Thymus (tissue), 11 donors: ENCODE results near the gene WWC2. TPM values are rescaled to one million over a fixed set of nuclear protein-coding genes. Genes with fewer than 3 reads are reported as not detected.
"Not testable (repeated sequence)": the region's sequence is repeated elsewhere in the genome, so short reads cannot be mapped to it uniquely, and the experiment has no call there.

Experiments used
- DNase-seq, 9 donors: peaks; one replicate each; pipeline ENCODE4 v3.0.0-alpha.2; 2013; ENCODE audit warnings: low spot score in 9 of 9, low read depth in 6 of 9, missing footprints in 1 of 9
- H3K27ac ChIP-seq, 2 donors: one replicate each; pipeline ENCODE4 v1.5.1; 2013; ENCODE audit warnings: control low read depth in 1 of 2, low read depth in 1 of 2, low read length in 1 of 2, mild to moderate bottlenecking in 1 of 2, moderate library complexity in 1 of 2
- H3K27me3 ChIP-seq, 2 donors: one replicate each; pipeline ENCODE4 v1.5.1; 2013; ENCODE audit warnings: low read length in 1 of 2; ENCODE audit not compliant: control insufficient read depth in 2 of 2, insufficient read depth in 1 of 2
- H3K36me3 ChIP-seq, 2 donors: one replicate each; pipeline ENCODE4 v1.5.1; 2013; ENCODE audit warnings: low read length in 1 of 2, mild to moderate bottlenecking in 1 of 2, moderate library complexity in 1 of 2; ENCODE audit not compliant: control insufficient read depth in 2 of 2, insufficient read depth in 2 of 2
- H3K4me1 ChIP-seq, 2 donors: one replicate each; pipeline ENCODE4 v1.5.1; 2013; ENCODE audit warnings: low read length in 2 of 2; ENCODE audit not compliant: control insufficient read depth in 2 of 2, insufficient read depth in 2 of 2
- H3K4me3 ChIP-seq, 2 donors: one replicate each; pipeline ENCODE4 v1.5.1; 2013; ENCODE audit warnings: low read length in 2 of 2, control low read depth in 1 of 2, mild to moderate bottlenecking in 1 of 2
- H3K9me3 ChIP-seq, 2 donors: one replicate each; pipeline ENCODE4 v1.5.1; 2013; ENCODE audit warnings: low read length in 1 of 2, mild to moderate bottlenecking in 1 of 2; ENCODE audit not compliant: control insufficient read depth in 2 of 2, insufficient read depth in 1 of 2
- WGBS: extraction: QIAGEN DNeasy Blood & Tissue Kit; methylation state at CpG from one replicate; pipeline ENCODE4 v1.1.7; 2013; 5-methylcytosine and 5-hydroxymethylcytosine counted together
- polyA plus RNA-seq: library from polyadenylated mRNA; stranded (reverse); fragments of 200-250 nt; gene quantifications from one replicate; pipeline ENCODE4 v1.2.3, GENCODE V29; 2013
- total RNA-seq: library from RNA; stranded (reverse); fragments of 120-200 nt; gene quantifications from one replicate; pipeline ENCODE4 v1.2.4, GENCODE V29; 2013
- donor health status: healthy.

Gene WWC2
- total and polyA plus RNA-seq, 2 donors = 1.5 to 2.5 TPM

DNA sequence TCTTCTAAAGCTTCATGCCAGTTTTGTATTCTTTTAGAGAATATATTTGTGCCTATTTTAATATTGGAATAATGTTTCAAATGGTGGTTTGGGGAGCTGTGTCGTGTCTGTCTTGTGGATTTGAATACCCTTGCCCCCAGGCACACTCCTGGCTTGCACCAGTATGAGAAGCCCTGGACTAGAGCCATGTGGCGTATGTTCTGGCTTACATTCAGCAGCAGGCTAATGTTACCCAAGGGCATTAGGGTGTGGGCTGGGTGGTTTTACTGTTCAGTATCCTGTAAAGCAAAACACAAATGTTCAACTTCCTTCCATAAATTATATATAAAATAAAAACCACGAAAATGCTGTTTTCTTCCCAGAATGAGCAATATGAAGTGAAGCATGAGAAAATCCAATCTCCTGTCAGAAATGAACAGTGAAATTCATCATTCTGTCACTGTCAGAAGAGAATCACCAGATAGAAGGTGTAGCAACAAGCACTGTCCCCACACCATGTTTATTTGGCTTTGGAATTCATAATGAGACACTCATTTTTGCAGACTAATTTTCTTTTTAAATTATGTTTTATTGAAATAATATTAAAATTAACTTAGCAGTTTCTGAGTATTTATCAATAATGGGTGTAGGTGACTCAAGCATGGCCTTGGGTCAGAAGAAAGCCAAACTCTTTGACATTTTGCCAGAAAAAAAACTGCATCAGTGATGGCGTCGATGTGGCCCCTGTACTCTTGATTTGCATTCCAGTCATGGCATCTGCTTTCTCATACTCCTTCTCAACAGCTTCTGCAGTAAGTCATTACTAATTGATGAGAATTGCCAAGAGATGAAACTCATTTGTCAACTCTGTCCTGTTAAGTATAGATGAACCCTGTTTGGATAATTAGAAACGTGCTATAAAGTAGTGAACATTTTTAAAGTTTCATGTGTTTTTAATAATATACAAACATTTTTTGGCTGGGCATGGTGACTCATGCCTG is 43.8 kb downstream of the WWC2 start:
- no peak for DNase-seq
- Histone ChIP-seq H3K27me3 (no peaks in the 10 kb centered on the region), H3K27ac (no peak overlapping the region), H3K9me3 (no peaks in the 10 kb centered on the region), H3K4me1 (no peaks in the 10 kb centered on the region), H3K4me3 (no peak overlapping the region), H3K36me3 (no peaks in the 10 kb centered on the region)
- WGBS = 55% methylated on average over 6 of the region's 6 CpGs

DNA sequence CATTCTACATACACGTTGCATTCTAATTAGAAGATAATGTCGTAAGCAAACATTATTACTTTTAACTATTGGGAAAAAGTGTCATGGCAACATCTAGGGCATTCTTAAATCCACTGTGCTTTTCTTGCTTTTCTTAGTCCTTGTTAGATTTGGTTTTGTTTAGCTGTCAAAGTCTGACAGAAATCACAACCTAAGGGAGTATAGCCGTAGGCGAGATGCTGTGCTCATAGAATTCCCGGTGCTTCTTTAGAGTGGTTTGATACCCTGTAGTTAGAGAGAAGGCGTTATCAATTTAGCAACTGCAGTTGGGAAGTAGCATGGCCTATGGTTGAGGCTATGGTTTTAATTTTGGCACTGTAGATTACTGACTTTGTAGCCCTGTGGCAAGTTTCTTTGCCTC is 45.7 kb downstream of the WWC2 start:
- Histone ChIP-seq H3K27ac (no peak overlapping the region), H3K4me1 (no peaks in the 10 kb centered on the region), H3K4me3 (no peak overlapping the region), H3K36me3 (no peaks in the 10 kb centered on the region), H3K9me3 (no peaks in the 10 kb centered on the region), H3K27me3 (no peaks in the 10 kb centered on the region)
- WGBS = 98% methylated on average over 6 of the region's 6 CpGs
- no peak for DNase-seq

DNA sequence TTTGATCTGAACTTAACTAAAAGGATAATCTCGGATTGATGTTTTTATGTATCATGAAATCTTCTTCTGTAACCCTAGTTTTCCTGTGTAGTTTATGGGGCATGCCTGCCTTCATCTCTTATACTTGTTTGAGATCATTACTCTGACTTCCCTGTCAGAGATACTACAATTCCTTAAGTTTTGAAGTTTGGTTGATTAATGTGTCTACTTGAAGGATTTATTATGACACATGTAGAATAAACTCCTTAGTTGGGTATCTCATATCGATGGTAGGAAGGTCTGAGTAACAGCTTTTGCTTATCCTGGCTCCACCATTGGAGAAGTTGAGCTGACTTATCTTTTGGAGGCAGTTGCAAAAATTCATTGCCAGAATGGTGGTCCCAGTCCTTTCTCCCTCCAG is 46.7 kb downstream of the WWC2 start:
- Histone ChIP-seq H3K36me3 (no peaks in the 10 kb centered on the region), H3K4me3 (no peak overlapping the region), H3K4me1 (no peaks in the 10 kb centered on the region), H3K9me3 (no peaks in the 10 kb centered on the region), H3K27me3 (no peaks in the 10 kb centered on the region), H3K27ac (no peak overlapping the region)
- DNase-seq = no peak
- 91% methylated on average over 2 of the region's 2 CpGs for WGBS

DNA sequence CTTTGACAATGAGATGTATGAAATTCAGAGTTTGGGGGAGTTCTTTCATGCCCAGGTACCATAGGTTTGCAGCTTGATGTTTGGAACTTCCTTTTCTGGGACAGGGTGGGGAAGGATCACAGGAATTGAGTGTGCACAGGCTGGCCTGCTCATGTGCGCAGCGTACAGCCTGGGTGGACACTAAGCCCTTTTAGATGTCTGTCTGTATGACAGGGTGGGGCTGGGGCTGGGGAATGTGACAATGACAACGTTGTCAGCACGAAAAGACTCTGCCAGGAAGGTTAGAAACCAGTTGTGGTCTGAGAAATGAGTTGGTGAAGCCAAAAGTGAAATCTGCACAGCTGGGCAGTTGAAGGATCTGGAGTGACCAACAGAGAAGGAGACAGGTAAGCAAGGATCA is 47.4 kb downstream of the WWC2 start:
- Histone ChIP-seq H3K27me3 (no peaks in the 10 kb centered on the region), H3K9me3 (no peaks in the 10 kb centered on the region), H3K27ac (no peak overlapping the region), H3K36me3 (no peaks in the 10 kb centered on the region), H3K4me3 (no peak overlapping the region), H3K4me1 (no peaks in the 10 kb centered on the region)
- WGBS = 77% methylated on average over 4 of the region's 4 CpGs
- DNase-seq = no peak

DNA sequence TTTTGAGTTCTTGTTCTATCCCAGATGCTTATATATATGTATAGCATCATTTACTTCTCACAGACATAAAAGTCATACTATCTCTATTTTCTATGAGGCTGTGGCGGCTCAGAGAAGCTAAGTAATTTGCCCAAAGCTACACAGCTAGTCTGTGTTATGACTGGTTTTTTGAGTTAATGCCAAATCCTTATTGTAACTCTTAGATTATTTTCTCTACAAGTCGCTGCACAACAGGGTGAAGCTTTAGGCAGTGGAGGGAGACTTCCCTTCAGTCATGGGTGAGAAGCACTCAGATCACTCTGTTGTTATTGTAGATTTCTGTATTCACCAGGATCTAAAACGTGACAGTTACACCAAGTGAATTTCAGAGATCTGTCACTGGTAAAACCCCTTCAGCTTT is 48.1 kb downstream of the WWC2 start:
- Histone ChIP-seq H3K9me3 (no peaks in the 10 kb centered on the region), H3K36me3 (no peaks in the 10 kb centered on the region), H3K4me1 (no peaks in the 10 kb centered on the region), H3K27ac (no peak overlapping the region), H3K4me3 (no peak overlapping the region), H3K27me3 (no peaks in the 10 kb centered on the region)
- 82% methylated on average over 3 of the region's 3 CpGs for WGBS
- DNase-seq = no peak

DNA sequence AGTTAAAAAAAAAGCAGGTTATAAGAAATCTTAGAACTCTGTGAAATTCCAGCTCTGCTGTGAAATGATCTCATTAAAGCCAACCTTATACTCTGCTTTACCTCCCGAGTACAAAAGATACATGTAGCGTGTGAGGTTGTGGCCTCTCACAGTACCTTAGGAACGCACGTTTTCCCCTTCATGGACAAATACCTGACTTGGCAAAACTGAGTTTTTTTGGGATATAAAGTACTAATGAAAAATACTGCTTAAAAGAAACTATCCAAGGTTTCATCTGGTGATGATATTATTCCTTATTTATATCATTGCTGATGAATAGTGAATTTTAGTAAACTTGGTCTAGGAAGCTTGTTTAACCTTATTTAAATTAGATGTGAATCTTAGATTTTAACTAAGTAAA is 48.9 kb downstream of the WWC2 start:
- DNase-seq = no peak
- 89% methylated on average over 4 of the region's 4 CpGs for WGBS
- Histone ChIP-seq H3K4me3 (no peak overlapping the region), H3K4me1 (no peaks in the 10 kb centered on the region), H3K36me3 (no peaks in the 10 kb centered on the region), H3K9me3 (no peaks in the 10 kb centered on the region), H3K27ac (no peak overlapping the region), H3K27me3 (no peaks in the 10 kb centered on the region)

DNA sequence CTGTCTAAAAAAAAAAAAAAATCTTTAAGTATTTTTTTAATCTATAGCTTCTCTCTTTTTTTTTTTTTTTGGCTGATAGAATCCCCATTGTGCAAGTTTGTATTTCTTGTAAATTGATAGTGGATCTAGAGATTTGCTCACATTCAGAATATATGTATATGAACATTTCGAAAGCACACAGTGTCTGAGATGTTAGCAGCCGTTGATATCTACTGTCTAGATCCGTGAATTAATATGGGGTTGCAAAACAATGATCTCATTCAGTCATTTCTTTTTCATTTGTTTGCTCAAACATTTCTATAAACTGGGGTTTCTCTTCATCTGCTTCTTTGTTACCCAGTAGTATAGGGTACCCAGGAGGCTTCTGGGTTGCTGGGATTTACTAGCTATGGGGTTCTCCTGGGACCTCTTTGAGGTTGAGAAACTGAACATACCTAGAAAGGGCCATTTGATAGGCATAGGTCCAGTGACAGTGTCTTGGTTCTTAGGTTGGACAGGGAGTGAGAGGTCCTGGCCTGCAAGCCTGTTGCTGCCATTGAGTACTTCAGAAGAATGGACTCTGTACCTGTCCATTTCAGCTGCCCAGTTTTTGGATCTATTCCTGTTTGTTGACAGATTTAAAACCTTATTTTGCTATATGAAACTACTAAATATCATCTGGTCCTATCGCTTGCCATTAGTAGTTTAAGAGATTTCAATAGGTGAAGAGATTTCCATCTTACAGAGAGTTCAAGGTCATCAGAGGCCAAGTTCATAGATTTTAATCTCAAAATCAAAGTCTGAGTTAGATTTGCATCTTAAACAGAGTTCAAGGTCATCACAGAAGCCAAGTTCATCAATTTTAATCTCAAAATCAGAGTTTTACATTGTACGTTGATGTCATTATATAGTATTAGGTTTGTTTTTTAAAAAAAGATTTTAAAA is 50.8 kb downstream of the WWC2 start:
- Histone ChIP-seq H3K36me3 (no peaks in the 10 kb centered on the region), H3K27me3 (no peaks in the 10 kb centered on the region), H3K9me3 (no peaks in the 10 kb centered on the region), H3K27ac (no peak overlapping the region), H3K4me1 (no peaks in the 10 kb centered on the region), H3K4me3 (no peak overlapping the region)
- WGBS = 97% methylated on average over 5 of the region's 5 CpGs
- DNase-seq = no peak

DNA sequence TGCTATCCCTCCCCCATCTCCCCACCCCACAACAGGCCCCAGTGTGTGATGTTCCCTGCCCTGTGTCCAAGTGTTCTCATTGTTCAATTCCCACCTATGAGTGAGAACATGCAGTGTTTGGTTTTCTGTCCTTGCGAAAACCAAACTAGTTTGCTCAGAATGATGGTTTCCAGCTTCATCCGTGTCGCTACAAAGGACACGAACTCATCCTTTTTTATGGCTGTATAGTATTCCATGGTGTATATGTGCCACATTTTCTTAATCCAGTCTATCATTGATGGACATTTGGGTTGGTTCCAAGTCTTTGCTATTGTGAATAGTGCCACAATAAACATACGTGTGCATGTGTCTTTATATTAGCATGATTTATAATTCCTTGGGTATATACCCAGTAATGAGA is 51.6 kb downstream of the WWC2 start:
- not testable (repeated sequence) for H3K36me3 ChIP-seq, H3K4me3 ChIP-seq, H3K4me1 ChIP-seq, DNase-seq, H3K27ac ChIP-seq, H3K27me3 ChIP-seq, H3K9me3 ChIP-seq
- WGBS = 98% methylated on average over 5 of the region's 5 CpGs

DNA sequence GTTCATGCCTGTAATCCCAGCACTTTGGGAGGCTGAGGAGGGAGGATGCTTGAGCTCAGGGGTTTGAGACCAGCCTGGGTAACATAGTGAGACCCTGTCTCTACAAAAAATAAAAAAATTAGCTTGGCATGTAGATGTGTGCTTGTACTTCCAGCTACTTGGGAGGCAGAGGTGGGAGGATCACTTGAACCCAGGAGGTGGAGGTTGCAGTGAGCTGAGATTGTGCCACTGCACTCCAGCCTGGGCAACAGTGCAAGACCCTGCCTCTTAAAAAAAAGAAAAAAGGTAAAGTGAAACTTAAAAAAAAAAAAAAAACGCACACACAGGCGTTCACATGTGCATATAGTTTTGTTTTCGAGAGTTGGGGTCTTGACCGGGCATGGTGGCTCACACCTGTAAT is 53.2 kb downstream of the WWC2 start:
- H3K27ac ChIP-seq, H3K4me3 ChIP-seq, H3K36me3 ChIP-seq, DNase-seq, H3K27me3 ChIP-seq, H3K4me1 ChIP-seq, H3K9me3 ChIP-seq: not testable (repeated sequence)
- over 99% methylated on average over 4 of the region's 4 CpGs for WGBS
